Suprapubic skin (tissue), 4 donors: Measurements from ENCODE around the gene HS3ST3B1.

Experiments used
- POLR2A ChIP-seq, 2 donors: fragments of 450-650 bp; IDR thresholded peaks; one replicate each; pipeline ENCODE4 v1.6.1; 2017; ENCODE audit warnings: antibody characterized with exemption in 2 of 2, mild to moderate bottlenecking in 2 of 2, moderate library complexity in 2 of 2
- POLR2AphosphoS5 ChIP-seq, 3 donors: sonication (generic); formaldehyde crosslinking; IDR thresholded peaks; one replicate each; pipeline ENCODE4 v1.6.1; 2017; ENCODE audit warnings: antibody characterized with exemption in 3 of 3
- TF ChIP-seq, protein P1 (sequence below), 2 donors: fragments of 200-600 bp in 1 of 2; fragments of 450-650 bp in 1 of 2; sonication (generic) in 1 of 2; IDR thresholded peaks; one replicate each; pipeline ENCODE4 v1.5.1; 2016 to 2019; ENCODE audit warnings: antibody characterized with exemption in 2 of 2, mild to moderate bottlenecking in 1 of 2, moderate library complexity in 1 of 2

- TF ChIP-seq POLR2A (IDR thresholded peaks at IDR 0.05) (no peak), POLR2AphosphoS5 (IDR thresholded peaks at IDR 0.05) (no peak)
- TF ChIP-seq, protein P1, sequence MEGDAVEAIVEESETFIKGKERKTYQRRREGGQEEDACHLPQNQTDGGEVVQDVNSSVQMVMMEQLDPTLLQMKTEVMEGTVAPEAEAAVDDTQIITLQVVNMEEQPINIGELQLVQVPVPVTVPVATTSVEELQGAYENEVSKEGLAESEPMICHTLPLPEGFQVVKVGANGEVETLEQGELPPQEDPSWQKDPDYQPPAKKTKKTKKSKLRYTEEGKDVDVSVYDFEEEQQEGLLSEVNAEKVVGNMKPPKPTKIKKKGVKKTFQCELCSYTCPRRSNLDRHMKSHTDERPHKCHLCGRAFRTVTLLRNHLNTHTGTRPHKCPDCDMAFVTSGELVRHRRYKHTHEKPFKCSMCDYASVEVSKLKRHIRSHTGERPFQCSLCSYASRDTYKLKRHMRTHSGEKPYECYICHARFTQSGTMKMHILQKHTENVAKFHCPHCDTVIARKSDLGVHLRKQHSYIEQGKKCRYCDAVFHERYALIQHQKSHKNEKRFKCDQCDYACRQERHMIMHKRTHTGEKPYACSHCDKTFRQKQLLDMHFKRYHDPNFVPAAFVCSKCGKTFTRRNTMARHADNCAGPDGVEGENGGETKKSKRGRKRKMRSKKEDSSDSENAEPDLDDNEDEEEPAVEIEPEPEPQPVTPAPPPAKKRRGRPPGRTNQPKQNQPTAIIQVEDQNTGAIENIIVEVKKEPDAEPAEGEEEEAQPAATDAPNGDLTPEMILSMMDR (IDR thresholded peaks at IDR 0.05), result no peak
Measured at GRCh38 chr17:14374268-14374667, 73.4 kb downstream of the HS3ST3B1 start.
